GM18505 (cell line): ENCODE measurements around the gene SZRD1.

Experiments used
- ATAC-seq: cut with Tn5 transposase; IDR thresholded peaks from one replicate; pipeline ENCODE4 v1.9.1; 2021; ENCODE audit not compliant: unreplicated experiment
- POLR2A ChIP-seq: IDR thresholded peaks from 4 replicates; pipeline ENCODE4 v1.6.1; 2011; ENCODE audit warnings: borderline replicate concordance; ENCODE audit not compliant: insufficient read depth, insufficient read length; ENCODE audit errors: extremely low read depth

SZRD1 gene

GRCh38 chr1:16394977-16395376 lies 27.9 kb downstream of the SZRD1 start:
- TF ChIP-seq POLR2A = no peak
- ATAC-seq = no peak

GRCh38 chr1:16396591-16396990 lies 29.5 kb downstream of the SZRD1 start:
- TF ChIP-seq POLR2A = no peak
- no peak for ATAC-seq

- ATAC-seq = no peak
- TF ChIP-seq POLR2A = no peak
Observed at GRCh38 chr1:16397120-16397519, 30.1 kb downstream of the SZRD1 start.

- no peak for TF ChIP-seq POLR2A
- ATAC-seq = no peak
Observed at GRCh38 chr1:16398371-16398953, 31.4 kb downstream of the SZRD1 start.

GRCh38 chr1:16402742-16403141 lies 35.7 kb downstream of the SZRD1 start:
- ATAC-seq = no peak
- no peak for TF ChIP-seq POLR2A

- TF ChIP-seq POLR2A = no peak
- no peak for ATAC-seq
Observed at GRCh38 chr1:16405441-16405840, 38.4 kb downstream of the SZRD1 start.

- no peak for ATAC-seq
- no peak for TF ChIP-seq POLR2A
Observed at GRCh38 chr1:16406868-16407267, 39.8 kb downstream of the SZRD1 start.

GRCh38 chr1:16409536-16410152 lies 42.6 kb downstream of the SZRD1 start:
- TF ChIP-seq POLR2A = no peak
- no peak for ATAC-seq

GRCh38 chr1:16410803-16411202 lies 43.8 kb downstream of the SZRD1 start:
- no peak for ATAC-seq
- no peak for TF ChIP-seq POLR2A

GRCh38 chr1:16413191-16413590 lies 46.1 kb downstream of the SZRD1 start:
- ATAC-seq = no peak
- TF ChIP-seq POLR2A = no peak

- no peak for ATAC-seq
- TF ChIP-seq POLR2A = no peak
Observed at GRCh38 chr1:16418823-16419425, 51.9 kb downstream of the SZRD1 start.

- TF ChIP-seq POLR2A = no peak
- peak; percentile 64 for ATAC-seq
Observed at GRCh38 chr1:16420424-16421118, 53.5 kb downstream of the SZRD1 start.

GRCh38 chr1:16421201-16421600 lies 54.2 kb downstream of the SZRD1 start:
- ATAC-seq = no peak
- no peak for TF ChIP-seq POLR2A

GRCh38 chr1:16422041-16422440 lies 55.0 kb downstream of the SZRD1 start:
- no peak for TF ChIP-seq POLR2A
- ATAC-seq = no peak
